ENCODE results near the gene MPHOSPH6. TPM values are rescaled to one million over a fixed set of nuclear protein-coding genes. Genes with fewer than 3 reads are reported as not detected.
"Not testable (repeated sequence)": the region's sequence is repeated elsewhere in the genome, so short reads cannot be mapped to it uniquely, and the experiment has no call there.

The MPHOSPH6 gene
- 40.4 and 59.0 TPM in 2 replicates for total RNA-seq (2014; rRNA removed; shearing (Covaris generic))

- DNase-seq (ENCODE audit: low spot score): peak; percentile 82
Measured at GRCh38 chr16:82169861-82170845, at the start of gene MPHOSPH6. Gene MPHOSPH6, minus strand, starts transcription at chr16:82170224. Its CDS starts 49 bp downstream, at chr16:82170175.

GRCh38 chr16:82219298-82219697 is 49.3 kb upstream of the MPHOSPH6 start:
- DNase-seq (ENCODE audit: low spot score): no peak

- DNase-seq (ENCODE audit: low spot score): not testable (repeated sequence)
Measured at GRCh38 chr16:82209314-82209713, 39.3 kb upstream of the MPHOSPH6 start.

- DNase-seq (ENCODE audit: low spot score): no peak
Measured at GRCh38 chr16:82203198-82203597, 33.2 kb upstream of the MPHOSPH6 start.

GRCh38 chr16:82201926-82202325 is 31.9 kb upstream of the MPHOSPH6 start:
- DNase-seq (ENCODE audit: low spot score): no peak

- DNase-seq (ENCODE audit: low spot score): no peak
Measured at GRCh38 chr16:82201351-82201750, 31.3 kb upstream of the MPHOSPH6 start.

GRCh38 chr16:82199209-82199608 is 29.2 kb upstream of the MPHOSPH6 start:
- DNase-seq (ENCODE audit: low spot score): no peak

- no peak for DNase-seq (ENCODE audit: low spot score)
Measured at GRCh38 chr16:82197540-82198240, 27.7 kb upstream of the MPHOSPH6 start.

GRCh38 chr16:82195917-82196494 is 26.0 kb upstream of the MPHOSPH6 start:
- DNase-seq (ENCODE audit: low spot score): no peak

- no peak for DNase-seq (ENCODE audit: low spot score)
Measured at GRCh38 chr16:82194086-82194485, 24.1 kb upstream of the MPHOSPH6 start.

- DNase-seq (ENCODE audit: low spot score): peak; percentile 14
Measured at GRCh38 chr16:82192665-82193064, 22.6 kb upstream of the MPHOSPH6 start.

- no peak for DNase-seq (ENCODE audit: low spot score)
Measured at GRCh38 chr16:82190386-82190785, 20.4 kb upstream of the MPHOSPH6 start.

- no peak for DNase-seq (ENCODE audit: low spot score)
Measured at GRCh38 chr16:82187829-82188228, 17.8 kb upstream of the MPHOSPH6 start.

- DNase-seq (ENCODE audit: low spot score): no peak
Measured at GRCh38 chr16:82185012-82185411, 15.0 kb upstream of the MPHOSPH6 start.

GRCh38 chr16:82184213-82184612 is 14.2 kb upstream of the MPHOSPH6 start:
- DNase-seq (ENCODE audit: low spot score): no peak

- DNase-seq (ENCODE audit: low spot score): no peak
Measured at GRCh38 chr16:82183004-82183397, 13.0 kb upstream of the MPHOSPH6 start.

GRCh38 chr16:82182266-82183003 is 12.4 kb upstream of the MPHOSPH6 start:
- DNase-seq (ENCODE audit: low spot score): no peak

- DNase-seq (ENCODE audit: low spot score): no peak
Measured at GRCh38 chr16:82181461-82182185, 11.6 kb upstream of the MPHOSPH6 start.

- DNase-seq (ENCODE audit: low spot score): no peak
Measured at GRCh38 chr16:82178352-82178751, 8.3 kb upstream of the MPHOSPH6 start.

GRCh38 chr16:82177555-82177954 is 7.5 kb upstream of the MPHOSPH6 start:
- DNase-seq (ENCODE audit: low spot score): no peak

GRCh38 chr16:82176204-82176603 is 6.2 kb upstream of the MPHOSPH6 start:
- no peak for DNase-seq (ENCODE audit: low spot score)
